ENCODE measurements around the gene ORC6. TPM values are rescaled to one million over a fixed set of nuclear protein-coding genes. Genes with fewer than 3 reads are reported as not detected.

The ORC6 gene
- total and polyA plus RNA-seq, 2 donors (not counting 1 experiment from before 2014, with no cell fraction given), result 4.7 to 4.8 TPM

DNA sequence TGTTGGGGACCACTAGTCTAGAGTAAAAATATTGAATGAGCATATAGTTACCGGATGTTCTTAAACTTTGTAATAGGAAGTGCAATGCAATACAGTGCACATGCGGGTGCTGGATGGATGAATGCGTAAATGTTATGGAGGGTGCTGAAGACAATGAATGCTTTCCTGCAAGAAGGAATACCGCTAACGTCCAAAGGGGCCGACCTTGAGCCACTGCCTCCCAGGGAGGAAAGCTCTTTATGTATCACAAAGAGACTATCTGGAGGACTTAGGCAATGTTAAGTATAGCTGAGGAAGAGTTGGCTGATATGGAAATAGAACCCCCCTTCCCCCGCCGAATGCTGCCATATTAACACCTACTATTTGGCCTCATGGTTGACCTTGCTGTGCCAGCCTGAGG lies 40.8 kb upstream of the ORC6 start:
- Histone ChIP-seq H3K4me3 (ENCODE audit: control extremely low read depth in 1 of 5, extremely low read depth in 1 of 5, insufficient read depth in 1 of 5, low read depth in 2 of 5, low read length in 4 of 5) (no peak overlapping the region), H2AFZ (ENCODE audit: insufficient read depth, low read depth, low read length, poor library complexity, severe bottlenecking) (no peak overlapping the region), H3K79me2 (ENCODE audit: control insufficient read depth, insufficient read depth, low read length) (no peaks in the 10 kb centered on the region), H4K20me1 (ENCODE audit: control insufficient read depth, insufficient read depth, low read length, poor library complexity, severe bottlenecking) (no peaks in the 10 kb centered on the region), H3K9ac (ENCODE audit: low read length) (no peak overlapping the region), H3K4me1 (ENCODE audit: control insufficient read depth in 2 of 2, insufficient read depth in 2 of 2, low read length in 2 of 2) (no peaks in the 10 kb centered on the region), H3K27ac (ENCODE audit: low read length in 2 of 2) (no peak overlapping the region), H3K9me3 (ENCODE audit: control extremely low read depth in 1 of 3, control insufficient read depth in 2 of 3, insufficient read depth in 1 of 3, low read length in 2 of 3) (peaks cover 0 to 1% (median 0%) of the 10 kb centered on the region in 3 donors), H3K4me2 (replicated peaks; ENCODE audit: low read depth, low read length, poor library complexity, severe bottlenecking) (no peak overlapping the region), H3K27me3 (replicated peaks in 1 of 4; ENCODE audit: control extremely low read depth in 1 of 4, control insufficient read depth in 3 of 4, insufficient read depth in 4 of 4, low read length in 3 of 4) (no peaks in the 10 kb centered on the region), H3K36me3 (replicated peaks in 1 of 2; ENCODE audit: control extremely low read depth in 1 of 2, control insufficient read depth in 1 of 2, extremely low read depth in 1 of 2, insufficient read depth in 2 of 2, low read length in 1 of 2) (no peaks in the 10 kb centered on the region)
- H3K27me3 Mint-ChIP-seq, result no peaks in the 10 kb centered on the region
- intact Hi-C loops (cut with micrococcal nuclease), result no loop called here
- DNase-seq, result no peak
- ATAC-seq (ENCODE audit: low read depth), result no peak
- H3K4me3 Mint-ChIP-seq, result no peak overlapping the region
- H3K9me3 Mint-ChIP-seq (ENCODE audit: insufficient read depth), result peaks cover 3% of the 10 kb centered on the region
- WGBS (ENCODE audit: insufficient coverage), result 100% methylated on average over 6 of the region's 8 CpGs
- TF ChIP-seq, protein P1, sequence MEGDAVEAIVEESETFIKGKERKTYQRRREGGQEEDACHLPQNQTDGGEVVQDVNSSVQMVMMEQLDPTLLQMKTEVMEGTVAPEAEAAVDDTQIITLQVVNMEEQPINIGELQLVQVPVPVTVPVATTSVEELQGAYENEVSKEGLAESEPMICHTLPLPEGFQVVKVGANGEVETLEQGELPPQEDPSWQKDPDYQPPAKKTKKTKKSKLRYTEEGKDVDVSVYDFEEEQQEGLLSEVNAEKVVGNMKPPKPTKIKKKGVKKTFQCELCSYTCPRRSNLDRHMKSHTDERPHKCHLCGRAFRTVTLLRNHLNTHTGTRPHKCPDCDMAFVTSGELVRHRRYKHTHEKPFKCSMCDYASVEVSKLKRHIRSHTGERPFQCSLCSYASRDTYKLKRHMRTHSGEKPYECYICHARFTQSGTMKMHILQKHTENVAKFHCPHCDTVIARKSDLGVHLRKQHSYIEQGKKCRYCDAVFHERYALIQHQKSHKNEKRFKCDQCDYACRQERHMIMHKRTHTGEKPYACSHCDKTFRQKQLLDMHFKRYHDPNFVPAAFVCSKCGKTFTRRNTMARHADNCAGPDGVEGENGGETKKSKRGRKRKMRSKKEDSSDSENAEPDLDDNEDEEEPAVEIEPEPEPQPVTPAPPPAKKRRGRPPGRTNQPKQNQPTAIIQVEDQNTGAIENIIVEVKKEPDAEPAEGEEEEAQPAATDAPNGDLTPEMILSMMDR (IDR thresholded peaks at IDR 0.05), result no peak
- no peak for TF ChIP-seq EZH2 (IDR thresholded peaks at IDR 0.05; ENCODE audit: borderline replicate concordance, insufficient read depth, low read depth, low read length, poor library complexity, severe bottlenecking)
- ChIA-PET POLR2A (no interaction called here), CTCF (no interaction called here)
- no peaks in the 10 kb centered on the region for H3K4me1 Mint-ChIP-seq
- no peak overlapping the region for H3K27ac Mint-ChIP-seq

DNA sequence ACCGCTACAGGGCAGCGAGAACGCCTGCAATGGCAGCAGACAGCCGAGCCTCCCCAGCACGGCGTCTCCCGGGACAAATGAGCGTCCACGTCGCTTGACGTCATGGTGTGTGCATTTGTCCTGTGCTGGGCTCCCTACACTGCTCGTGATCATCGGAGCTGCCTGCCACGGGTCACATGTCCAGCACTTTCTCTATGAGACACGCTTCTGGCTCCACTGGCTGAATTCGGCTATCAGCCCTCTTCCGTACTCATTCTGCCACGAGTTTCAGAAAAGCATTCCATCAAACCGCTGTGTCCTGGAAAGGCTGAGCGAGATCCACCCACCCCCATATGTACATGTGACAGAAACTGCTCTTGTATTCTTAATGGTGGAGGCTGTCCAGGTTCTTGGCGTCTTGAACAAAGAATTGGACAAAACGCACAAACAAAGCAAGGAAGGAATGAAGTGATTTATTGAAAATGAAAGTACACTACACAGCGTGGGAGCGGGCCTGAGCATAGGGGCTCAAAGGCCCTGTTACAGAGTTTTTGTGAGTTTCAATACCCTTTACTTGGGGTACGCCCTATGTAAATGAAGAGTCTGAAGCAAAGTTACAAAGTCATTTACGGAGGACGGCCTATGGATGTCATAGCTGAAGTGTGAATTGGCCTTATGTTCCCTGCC lies 39.7 kb upstream of the ORC6 start:
- Histone ChIP-seq H3K9ac (ENCODE audit: low read length) (no peak overlapping the region), H3K27ac (ENCODE audit: low read length in 2 of 2) (no peak overlapping the region), H3K36me3 (replicated peaks in 1 of 2; ENCODE audit: control extremely low read depth in 1 of 2, control insufficient read depth in 1 of 2, extremely low read depth in 1 of 2, insufficient read depth in 2 of 2, low read length in 1 of 2) (no peaks in the 10 kb centered on the region), H4K20me1 (ENCODE audit: control insufficient read depth, insufficient read depth, low read length, poor library complexity, severe bottlenecking) (no peaks in the 10 kb centered on the region), H3K4me1 (ENCODE audit: control insufficient read depth in 2 of 2, insufficient read depth in 2 of 2, low read length in 2 of 2) (no peaks in the 10 kb centered on the region), H3K79me2 (ENCODE audit: control insufficient read depth, insufficient read depth, low read length) (no peaks in the 10 kb centered on the region), H3K4me2 (replicated peaks; ENCODE audit: low read depth, low read length, poor library complexity, severe bottlenecking) (no peak overlapping the region), H3K4me3 (ENCODE audit: control extremely low read depth in 1 of 5, extremely low read depth in 1 of 5, insufficient read depth in 1 of 5, low read depth in 2 of 5, low read length in 4 of 5) (no peak overlapping the region), H3K9me3 (ENCODE audit: control extremely low read depth in 1 of 3, control insufficient read depth in 2 of 3, insufficient read depth in 1 of 3, low read length in 2 of 3) (peaks cover 0 to 1% (median 0%) of the 10 kb centered on the region in 3 donors), H2AFZ (ENCODE audit: insufficient read depth, low read depth, low read length, poor library complexity, severe bottlenecking) (no peak overlapping the region), H3K27me3 (replicated peaks in 1 of 4; ENCODE audit: control extremely low read depth in 1 of 4, control insufficient read depth in 3 of 4, insufficient read depth in 4 of 4, low read length in 3 of 4) (no peaks in the 10 kb centered on the region)
- Mint-ChIP-seq H3K9me3 (ENCODE audit: insufficient read depth) (peaks cover 2% of the 10 kb centered on the region), H3K27me3 (no peaks in the 10 kb centered on the region), H3K4me1 (no peaks in the 10 kb centered on the region), H3K27ac (no peak overlapping the region), H3K4me3 (no peak overlapping the region)
- TF ChIP-seq EZH2 (IDR thresholded peaks at IDR 0.05; ENCODE audit: borderline replicate concordance, insufficient read depth, low read depth, low read length, poor library complexity, severe bottlenecking), result no peak
- TF ChIP-seq, protein P1 (IDR thresholded peaks at IDR 0.05), result no peak
- POLR2A ChIA-PET, result no interaction called here
- 97% methylated on average over 20 of the region's 27 CpGs for WGBS (ENCODE audit: insufficient coverage)
- intact Hi-C loops (cut with micrococcal nuclease), result no loop called here
- ATAC-seq (ENCODE audit: low read depth) (no peak), DNase-seq (no peak)
- CTCF ChIA-PET, result interaction anchor here (1.1 to 1.3 kb wide), 2 partner anchors 24 to 41 kb away, joined by 3 read pairs; no protein-coding TSS in a partner anchor

All from B cell (primary cell).